B cell (primary cell): ENCODE data around the gene CDX4. TPM values are rescaled to one million over a fixed set of nuclear protein-coding genes. Genes with fewer than 3 reads are reported as not detected.

Experiments
- ATAC-seq: fragments of 200-7000 bp; cut with Tn5 transposase; one replicate; pipeline ENCODE4 v1.10.0; 2021; ENCODE audit warnings: low read depth, mild to moderate bottlenecking, moderate number of reproducible peaks, moderate library complexity
- CTCF ChIA-PET: fragments of 350-600 bp; sonication (Branson Sonifier 250); formaldehyde crosslinking; loops from one replicate; lab custom pipeline; 2021; ENCODE audit warnings: antibody characterized with exemption, inconsistent platforms; lab: Charles Lee
- POLR2A ChIA-PET: fragments of 350-600 bp; sonication (Branson Sonifier 250); formaldehyde crosslinking; loops from one replicate; lab custom pipeline; 2021; ENCODE audit warnings: antibody characterized with exemption; lab: Charles Lee
- DNase-seq: peaks from one replicate; pipeline ENCODE4 v3.0.0; 2013
- H2AFZ ChIP-seq: 2 replicates; pipeline ENCODE4 v1.6.1; 2012; ENCODE audit warnings: mild to moderate bottlenecking, low read depth, low read length; ENCODE audit not compliant: insufficient read depth, poor library complexity, severe bottlenecking
- H3K27ac ChIP-seq, 2 donors: 1 replicate in 1 of 2; 2 replicates in 1 of 2; pipeline ENCODE4 v1.5.1; 2012 to 2013; ENCODE audit warnings: low read length in 2 of 2, mild to moderate bottlenecking in 2 of 2, moderate library complexity in 1 of 2
- H3K27me3 ChIP-seq, 4 experiments: fragments of 200-600 bp in 1 of 4; sonication (generic) in 1 of 4; replicated peaks in 1 of 4; 1 replicate in 2 of 4; 2 replicates in 2 of 4; pipeline versions ENCODE4 v1.6.1 to v1.7.0; 2013 to 2016; ENCODE audit warnings: low read length in 3 of 4, mild to moderate bottlenecking in 2 of 4, mixed read lengths in 1 of 4, moderate library complexity in 1 of 4; ENCODE audit not compliant: insufficient read depth in 4 of 4, control insufficient read depth in 3 of 4; ENCODE audit errors: control extremely low read depth in 1 of 4
- H3K36me3 ChIP-seq, 2 experiments: replicated peaks in 1 of 2; 1 replicate in 1 of 2; 2 replicates in 1 of 2; pipeline versions ENCODE4 v1.6.1 to v1.7.1; 2013; ENCODE audit warnings: low read length in 1 of 2; ENCODE audit not compliant: insufficient read depth in 2 of 2, control insufficient read depth in 1 of 2; ENCODE audit errors: control extremely low read depth in 1 of 2, extremely low read depth in 1 of 2
- H3K4me1 ChIP-seq, 2 donors: fragments of 200-600 bp in 1 of 2; sonication (generic) in 1 of 2; 1 replicate in 1 of 2; 2 replicates in 1 of 2; pipeline versions ENCODE4 v1.5.1 to v1.6.1; 2013 to 2017; ENCODE audit warnings: low read length in 2 of 2; ENCODE audit not compliant: control insufficient read depth in 2 of 2, insufficient read depth in 2 of 2
- H3K4me2 ChIP-seq: replicated peaks from 2 replicates; pipeline ENCODE3; 2012; ENCODE audit warnings: mild to moderate bottlenecking, low read depth, low read length; ENCODE audit not compliant: poor library complexity, severe bottlenecking
- H3K4me3 ChIP-seq, 5 experiments: fragments of 200-600 bp in 1 of 5; sonication (generic) in 1 of 5; 1 replicate in 3 of 5; 2 replicates in 2 of 5; pipeline versions ENCODE4 v1.5.1 to v1.7.0; 2011 to 2016; ENCODE audit warnings: low read length in 4 of 5, mild to moderate bottlenecking in 4 of 5, low read depth in 2 of 5, control low read depth in 1 of 5, moderate library complexity in 1 of 5; ENCODE audit not compliant: insufficient read depth in 1 of 5; ENCODE audit errors: control extremely low read depth in 1 of 5, extremely low read depth in 1 of 5
- H3K79me2 ChIP-seq: fragments of 200-600 bp; sonication (generic); one replicate; pipeline ENCODE4 v1.6.0; 2016; ENCODE audit warnings: low read length; ENCODE audit not compliant: control insufficient read depth, insufficient read depth
- H3K9ac ChIP-seq: fragments of 200-600 bp; sonication (generic); 2 replicates; pipeline ENCODE4 v1.6.1; 2017; ENCODE audit warnings: mild to moderate bottlenecking, low read length, moderate library complexity
- H3K9me3 ChIP-seq, 3 donors: one replicate each; pipeline versions ENCODE4 v1.6.1 to v1.7.1; 2013; ENCODE audit warnings: low read length in 2 of 3; ENCODE audit not compliant: control insufficient read depth in 2 of 3, insufficient read depth in 1 of 3; ENCODE audit errors: control extremely low read depth in 1 of 3
- H4K20me1 ChIP-seq: 2 replicates; pipeline ENCODE4 v1.6.0; 2012; ENCODE audit warnings: mild to moderate bottlenecking, low read length; ENCODE audit not compliant: insufficient read depth, control insufficient read depth, poor library complexity, severe bottlenecking
- H3K27ac Mint-ChIP-seq: one replicate; pipeline ENCODE4 v1.8.0; 2021; ENCODE audit warnings: mixed read lengths
- H3K27me3 Mint-ChIP-seq: one replicate; pipeline ENCODE4 v1.8.0; 2021; ENCODE audit warnings: mixed read lengths
- H3K4me1 Mint-ChIP-seq: one replicate; pipeline ENCODE4 v1.8.0; 2021; ENCODE audit warnings: mixed read lengths
- H3K4me3 Mint-ChIP-seq: one replicate; pipeline ENCODE4 v1.8.0; 2021; ENCODE audit warnings: mixed read lengths
- H3K9me3 Mint-ChIP-seq: one replicate; pipeline ENCODE4 v1.8.0; 2022; ENCODE audit warnings: mixed read lengths; ENCODE audit not compliant: insufficient read depth
- CTCF ChIP-seq: fragments of 200-600 bp; IDR thresholded peaks from one replicate; pipeline ENCODE4 v1.8.0; 2022; ENCODE audit warnings: antibody characterized with exemption, mild to moderate bottlenecking
- EZH2 ChIP-seq: IDR thresholded peaks from 2 replicates; pipeline ENCODE4 v1.6.1; 2012; ENCODE audit warnings: borderline replicate concordance, low read depth, mild to moderate bottlenecking, moderate library complexity, low read length; ENCODE audit not compliant: insufficient read depth, poor library complexity, severe bottlenecking
- WGBS: methylation state at CpG from one replicate; pipeline ENCODE4 v1.1.5; 2013; ENCODE audit warnings: missing lambda C conversion rate; ENCODE audit not compliant: insufficient coverage; 5-methylcytosine and 5-hydroxymethylcytosine counted together
- intact Hi-C: fragments of 100-400 bp; cut with micrococcal nuclease; formaldehyde crosslinking; loops from one replicate; pipeline ENCODE4 v1.10.0; 2022
- polyA plus RNA-seq: library from polyadenylated mRNA; depleted of rRNA; stranded (reverse); fragments of >200 nt; gene quantifications from 2 replicates; pipeline ENCODE4 v1.2.3, GENCODE V29; 2012
- total RNA-seq, 2 donors: library from RNA; stranded (reverse); fragments of 120-200 nt in 1 of 2; gene quantifications; 1 replicate in 1 of 2; 2 replicates in 1 of 2; pipeline versions ENCODE4 v1.2.3 to v1.2.4, GENCODE V29; 2013 to 2022

Gene CDX4
- total and polyA plus RNA-seq, 2 donors (not counting 1 experiment from before 2014, with no cell fraction given), result not detected

- intact Hi-C loops, result no loop called here
- Mint-ChIP-seq H3K27me3 (no peaks in the 10 kb centered on the region), H3K9me3 (no peaks in the 10 kb centered on the region), H3K27ac (no peak overlapping the region), H3K4me3 (no peak overlapping the region), H3K4me1 (no peaks in the 10 kb centered on the region)
- ChIA-PET CTCF (no interaction called here), POLR2A (no interaction called here)
- H3K4me1 ChIP-seq, result no peaks in the 10 kb centered on the region
- 100% methylated on average over 2 of the region's 4 CpGs for WGBS
- H4K20me1 ChIP-seq, result no peaks in the 10 kb centered on the region
- no peaks in the 10 kb centered on the region for H3K36me3 ChIP-seq
- no peak overlapping the region for H3K27ac ChIP-seq
- no peak overlapping the region for H3K9ac ChIP-seq
- ATAC-seq, result no peak
- H3K79me2 ChIP-seq, result no peaks in the 10 kb centered on the region
- no peaks in the 10 kb centered on the region for H3K27me3 ChIP-seq
- DNase-seq, result no peak
- no peak overlapping the region for H3K4me3 ChIP-seq
- peaks cover 0 to 3% (median 0%) of the 10 kb centered on the region in 3 donors for H3K9me3 ChIP-seq
- TF ChIP-seq CTCF (no peak), EZH2 (no peak)
- H2AFZ ChIP-seq, result no peak overlapping the region
- no peak overlapping the region for H3K4me2 ChIP-seq
Observed at GRCh38 chrX:73478961-73479360, 32.1 kb downstream of the CDX4 start.

- Mint-ChIP-seq H3K27ac (no peak overlapping the region), H3K9me3 (no peaks in the 10 kb centered on the region), H3K4me1 (no peaks in the 10 kb centered on the region), H3K27me3 (no peaks in the 10 kb centered on the region), H3K4me3 (no peak overlapping the region)
- no peak overlapping the region for H3K4me2 ChIP-seq
- TF ChIP-seq CTCF, result no peak
- TF ChIP-seq EZH2, result no peak
- intact Hi-C loops, result no loop called here
- H3K4me1 ChIP-seq, result no peaks in the 10 kb centered on the region
- H3K27ac ChIP-seq, result no peak overlapping the region
- WGBS, result no CpG with 5 or more reads among the region's 2 CpGs
- no peak overlapping the region for H3K9ac ChIP-seq
- H3K79me2 ChIP-seq, result no peaks in the 10 kb centered on the region
- POLR2A ChIA-PET, result no interaction called here
- H3K4me3 ChIP-seq, result no peak overlapping the region
- peaks cover 0 to 3% (median 0%) of the 10 kb centered on the region in 3 donors for H3K9me3 ChIP-seq
- CTCF ChIA-PET, result no interaction called here
- DNase-seq (no peak), ATAC-seq (no peak)
- no peaks in the 10 kb centered on the region for H3K36me3 ChIP-seq
- no peaks in the 10 kb centered on the region for H4K20me1 ChIP-seq
- H3K27me3 ChIP-seq, result no peaks in the 10 kb centered on the region
- no peak overlapping the region for H2AFZ ChIP-seq
Observed at GRCh38 chrX:73481521-73481920, 34.7 kb downstream of the CDX4 start.
